Peyer's patch (tissue), 4 donors: ENCODE results near the gene TUB. TPM values are rescaled to one million over a fixed set of nuclear protein-coding genes. Genes with fewer than 3 reads are reported as not detected.

Source experiments
- DNase-seq, 3 donors: peaks; one replicate each; pipeline ENCODE4 v3.0.0-alpha.2; 2017 to 2019
- H3K27ac ChIP-seq, 4 donors: fragments of 200-600 bp; sonication (generic); one replicate each; pipeline ENCODE4 v1.5.1; 2016 to 2019
- H3K27me3 ChIP-seq, 2 donors: fragments of 200-600 bp; sonication (generic); one replicate each; pipeline ENCODE4 v1.5.1; 2019
- H3K36me3 ChIP-seq, 3 donors: fragments of 200-600 bp; sonication (generic); one replicate each; pipeline ENCODE4 v1.5.1; 2016 to 2019
- H3K4me1 ChIP-seq, 4 donors: fragments of 200-600 bp; sonication (generic); one replicate each; pipeline ENCODE4 v1.5.1; 2016 to 2019
- H3K4me3 ChIP-seq, 4 donors: fragments of 200-600 bp; sonication (generic); 1 replicate in 3 of 4; 2 replicates in 1 of 4; pipeline ENCODE4 v1.5.1; 2016 to 2019; ENCODE audit warnings: mild to moderate bottlenecking in 1 of 4
- H3K9me3 ChIP-seq, 4 donors: fragments of 200-600 bp; sonication (generic); one replicate each; pipeline ENCODE4 v1.5.1; 2016 to 2019; ENCODE audit warnings: mild to moderate bottlenecking in 1 of 4
- POLR2A ChIP-seq, 2 donors: fragments of 450-650 bp; IDR thresholded peaks; one replicate each; pipeline ENCODE4 v1.5.1; 2017; ENCODE audit warnings: antibody characterized with exemption in 2 of 2, mild to moderate bottlenecking in 2 of 2, moderate library complexity in 2 of 2
- total RNA-seq, 4 donors: library from RNA; depleted of rRNA; stranded (reverse); fragments of >200 nt; gene quantifications; one replicate each; pipeline ENCODE4 v1.1.0, GENCODE V29; 2016
- TF ChIP-seq, protein P1 (sequence below), 6 experiments: fragments of 450-650 bp in 4 of 6; fragments of 200-600 bp in 2 of 6; sonication (generic) in 1 of 6; IDR thresholded peaks; one replicate each; pipeline ENCODE4 v1.5.1; 2017 to 2019; ENCODE audit warnings: antibody characterized with exemption in 6 of 6, mild to moderate bottlenecking in 3 of 6, moderate library complexity in 1 of 6

The TUB gene
- total RNA-seq, 4 donors from 2014 or later = 0.18 to 11.6 (median 2.4) TPM

DNA sequence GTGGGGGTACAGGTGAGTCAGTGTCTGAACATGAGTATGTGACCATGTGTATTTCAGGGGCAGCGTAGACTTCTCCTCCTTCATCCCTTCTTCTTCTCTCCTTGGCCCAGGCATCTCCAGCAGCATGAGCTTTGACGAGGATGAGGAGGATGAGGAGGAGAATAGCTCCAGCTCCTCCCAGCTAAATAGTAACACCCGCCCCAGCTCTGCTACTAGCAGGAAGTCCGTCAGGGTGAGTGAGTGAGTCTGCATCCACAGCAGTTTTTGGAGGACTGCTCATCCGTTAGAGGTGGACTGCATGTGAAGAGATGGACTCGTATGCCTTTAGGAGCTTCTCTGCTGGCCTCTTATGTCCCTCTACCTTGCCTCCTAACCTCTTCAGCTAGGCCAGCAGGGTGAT lies 15.6 kb downstream of the TUB start:
- DNase-seq = no peak
- TF ChIP-seq POLR2A (IDR thresholded peaks at IDR 0.05) = no peak
- TF ChIP-seq, protein P1, sequence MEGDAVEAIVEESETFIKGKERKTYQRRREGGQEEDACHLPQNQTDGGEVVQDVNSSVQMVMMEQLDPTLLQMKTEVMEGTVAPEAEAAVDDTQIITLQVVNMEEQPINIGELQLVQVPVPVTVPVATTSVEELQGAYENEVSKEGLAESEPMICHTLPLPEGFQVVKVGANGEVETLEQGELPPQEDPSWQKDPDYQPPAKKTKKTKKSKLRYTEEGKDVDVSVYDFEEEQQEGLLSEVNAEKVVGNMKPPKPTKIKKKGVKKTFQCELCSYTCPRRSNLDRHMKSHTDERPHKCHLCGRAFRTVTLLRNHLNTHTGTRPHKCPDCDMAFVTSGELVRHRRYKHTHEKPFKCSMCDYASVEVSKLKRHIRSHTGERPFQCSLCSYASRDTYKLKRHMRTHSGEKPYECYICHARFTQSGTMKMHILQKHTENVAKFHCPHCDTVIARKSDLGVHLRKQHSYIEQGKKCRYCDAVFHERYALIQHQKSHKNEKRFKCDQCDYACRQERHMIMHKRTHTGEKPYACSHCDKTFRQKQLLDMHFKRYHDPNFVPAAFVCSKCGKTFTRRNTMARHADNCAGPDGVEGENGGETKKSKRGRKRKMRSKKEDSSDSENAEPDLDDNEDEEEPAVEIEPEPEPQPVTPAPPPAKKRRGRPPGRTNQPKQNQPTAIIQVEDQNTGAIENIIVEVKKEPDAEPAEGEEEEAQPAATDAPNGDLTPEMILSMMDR (IDR thresholded peaks at IDR 0.05) = no peak
- Histone ChIP-seq H3K4me3 (no peak overlapping the region), H3K36me3 (peaks cover 0 to 3% (median 0%) of the 10 kb centered on the region in 3 donors), H3K4me1 (no peaks in the 10 kb centered on the region), H3K27me3 (no peaks in the 10 kb centered on the region), H3K27ac (no peak overlapping the region), H3K9me3 (no peaks in the 10 kb centered on the region)

- H3K4me3 ChIP-seq = no peak overlapping the region
- H3K36me3 ChIP-seq = peaks cover 0 to 8% (median 0%) of the 10 kb centered on the region in 3 donors
- H3K4me1 ChIP-seq = no peaks in the 10 kb centered on the region
- TF ChIP-seq, protein P1 (IDR thresholded peaks at IDR 0.05) = no peak
- no peak for TF ChIP-seq POLR2A (IDR thresholded peaks at IDR 0.05)
- no peak overlapping the region for H3K27ac ChIP-seq
- no peaks in the 10 kb centered on the region for H3K27me3 ChIP-seq
- no peaks in the 10 kb centered on the region for H3K9me3 ChIP-seq
- no peak for DNase-seq
These were observed 16.1 kb downstream of the TUB start for GRCh38 chr11:8097062-8097461.

- no peak for DNase-seq
- no peaks in the 10 kb centered on the region for H3K27me3 ChIP-seq
- TF ChIP-seq POLR2A (IDR thresholded peaks at IDR 0.05) = no peak
- TF ChIP-seq, protein P1 (IDR thresholded peaks at IDR 0.05) = no peak
- H3K27ac ChIP-seq = no peak overlapping the region
- no peaks in the 10 kb centered on the region for H3K4me1 ChIP-seq
- H3K4me3 ChIP-seq = no peak overlapping the region
- H3K36me3 ChIP-seq = peaks cover 0 to 9% (median 0%) of the 10 kb centered on the region in 3 donors
- H3K9me3 ChIP-seq = no peaks in the 10 kb centered on the region
These were observed 16.5 kb downstream of the TUB start for GRCh38 chr11:8097468-8097867.

GRCh38 chr11:8097926-8098325 lies 16.9 kb downstream of the TUB start:
- no peak for DNase-seq
- Histone ChIP-seq H3K4me3 (no peak overlapping the region), H3K27me3 (no peaks in the 10 kb centered on the region), H3K4me1 (no peaks in the 10 kb centered on the region), H3K27ac (no peak overlapping the region), H3K36me3 (peaks cover 0 to 9% (median 0%) of the 10 kb centered on the region in 3 donors), H3K9me3 (no peaks in the 10 kb centered on the region)
- TF ChIP-seq, protein P1 (IDR thresholded peaks at IDR 0.05) = no peak
- TF ChIP-seq POLR2A (IDR thresholded peaks at IDR 0.05) = no peak

- Histone ChIP-seq H3K4me1 (no peaks in the 10 kb centered on the region), H3K27ac (no peak overlapping the region), H3K9me3 (no peaks in the 10 kb centered on the region), H3K36me3 (peaks cover 0 to 9% (median 0%) of the 10 kb centered on the region in 3 donors), H3K4me3 (no peak overlapping the region), H3K27me3 (no peaks in the 10 kb centered on the region)
- TF ChIP-seq, protein P1 (IDR thresholded peaks at IDR 0.05) = no peak
- no peak for TF ChIP-seq POLR2A (IDR thresholded peaks at IDR 0.05)
- no peak for DNase-seq
These were observed 17.4 kb downstream of the TUB start for GRCh38 chr11:8098361-8098760.

DNA sequence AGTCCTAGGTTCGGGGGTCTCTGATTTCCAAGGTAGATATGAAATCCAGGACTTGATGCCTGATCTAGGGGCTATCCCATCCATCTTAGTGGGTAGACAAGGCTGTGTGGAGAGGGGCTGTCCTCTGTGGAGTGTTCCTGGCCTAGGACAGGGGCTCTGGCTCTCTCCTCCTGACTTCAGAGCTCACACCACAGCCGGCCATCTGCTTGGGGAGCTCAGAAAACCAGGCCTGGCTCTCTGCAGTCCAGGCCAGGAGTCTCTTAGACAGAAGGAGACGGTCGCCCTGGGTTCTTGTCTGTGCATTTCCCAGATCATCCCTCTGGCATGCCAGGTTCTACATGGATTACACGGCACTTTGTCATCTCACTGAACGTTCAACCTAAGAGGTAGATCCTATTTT lies 17.9 kb downstream of the TUB start:
- Histone ChIP-seq H3K36me3 (peaks cover 0 to 9% (median 0%) of the 10 kb centered on the region in 3 donors), H3K4me1 (no peaks in the 10 kb centered on the region), H3K9me3 (no peaks in the 10 kb centered on the region), H3K27ac (no peak overlapping the region), H3K4me3 (no peak overlapping the region), H3K27me3 (no peaks in the 10 kb centered on the region)
- DNase-seq = no peak
- TF ChIP-seq, protein P1 (IDR thresholded peaks at IDR 0.05) = no peak
